ENCODE measurements around the gene HTT-AS. TPM values are rescaled to one million over a fixed set of nuclear protein-coding genes. Genes with fewer than 3 reads are reported as not detected.

Gene HTT-AS
- total and polyA plus RNA-seq, 2 of the 8 experiments (the other 6 are each of a cell fraction or from before 2014, with no cell fraction given), result not detected

- no peak for TF ChIP-seq CHD7 (IDR thresholded peaks at IDR 0.05; ENCODE audit: insufficient replicate concordance, low read length)
- TF ChIP-seq CBX8 (IDR thresholded peaks at IDR 0.05; ENCODE audit: borderline replicate concordance, low read depth, low read length), result no peak
- TF ChIP-seq CTBP2 (IDR thresholded peaks at IDR 0.05; ENCODE audit: borderline replicate concordance, insufficient read depth, insufficient read length, low read length), result no peak
- TF ChIP-seq CBX5 (IDR thresholded peaks at IDR 0.05; ENCODE audit: low read depth, low read length), result no peak
- no peak for TF ChIP-seq RAD21 (IDR thresholded peaks at IDR 0.05 in 1 of 2, conservative IDR thresholded peaks at IDR 0.05 in 1 of 2; ENCODE audit: low read depth in 2 of 2, low read length in 2 of 2)
- no peak for TF ChIP-seq CTCF (IDR thresholded peaks at IDR 0.05; ENCODE audit: control extremely low read depth in 1 of 3, insufficient read depth in 1 of 3, low read depth in 1 of 3, low read length in 3 of 3)
- no peak for TF ChIP-seq MAFK (IDR thresholded peaks at IDR 0.05; ENCODE audit: low read depth, low read length)
- TF ChIP-seq CHD1 (IDR thresholded peaks at IDR 0.05; ENCODE audit: low read depth, low read length), result no peak
These were observed 38.7 kb downstream of the HTT-AS start (continued) for GRCh38 chr4:3035674-3036073.
